HUES64 (cell line): Measurements from ENCODE around the gene ATP10D. TPM values are rescaled to one million over a fixed set of nuclear protein-coding genes. Genes with fewer than 3 reads are reported as not detected.

Experiments
- H3K27ac ChIP-seq: 2 replicates; pipeline ENCODE4 v1.7.0; 2013; ENCODE audit warnings: low read depth, low read length, inconsistent platforms
- H3K27me3 ChIP-seq: 2 replicates; pipeline ENCODE4 v1.6.1; 2013; ENCODE audit warnings: mild to moderate bottlenecking, low read length; ENCODE audit not compliant: insufficient read depth
- H3K36me3 ChIP-seq: 2 replicates; pipeline ENCODE4 v1.6.1; 2013; ENCODE audit warnings: mild to moderate bottlenecking, low read length; ENCODE audit not compliant: insufficient read depth
- H3K4me1 ChIP-seq: 2 replicates; pipeline ENCODE4 v1.6.1; 2013; ENCODE audit warnings: mild to moderate bottlenecking, low read length, moderate library complexity; ENCODE audit not compliant: insufficient read depth
- H3K4me3 ChIP-seq: 2 replicates; pipeline ENCODE4 v1.5.1; 2013; ENCODE audit warnings: mild to moderate bottlenecking, low read length, moderate library complexity
- H3K9ac ChIP-seq: 2 replicates; pipeline ENCODE4 v1.6.1; 2013; ENCODE audit warnings: mild to moderate bottlenecking, low read depth, low read length
- H3K9me3 ChIP-seq: 2 replicates; pipeline ENCODE4 v1.6.1; 2013; ENCODE audit warnings: low read depth, low read length; ENCODE audit not compliant: insufficient read depth
- WGBS: fragments of 150-250, 120-280 bp; methylation state at CpG from one replicate; pipeline ENCODE4 v1.1.7; 2013; ENCODE audit warnings: missing lambda C conversion rate; 5-methylcytosine and 5-hydroxymethylcytosine counted together
- polyA plus RNA-seq, 2 experiments: library from polyadenylated mRNA; stranded (reverse); fragments of 50-300 nt; gene quantifications; one replicate each; pipeline ENCODE4 v1.2.3, GENCODE V29; 2013

ATP10D gene
- 2.2 TPM for polyA plus RNA-seq (2013, experiment 1 of 2)
- polyA plus RNA-seq (2013, experiment 2 of 2), result 2.2 TPM

- Histone ChIP-seq H3K9me3 (no peaks in the 10 kb centered on the region), H3K27me3 (peaks cover 9% of the 10 kb centered on the region), H3K27ac (no peak within 1 kb of the TSS), H3K9ac (peak within 1 kb of the TSS; percentile 65), H3K4me3 (peak within 1 kb of the TSS; percentile 74), H3K4me1 (peaks cover 8% of the 10 kb centered on the region), H3K36me3 (no peaks in the 10 kb centered on the region)
- under 1% methylated on average over 34 of the region's 34 CpGs for WGBS
These were observed at the start of gene ATP10D for GRCh38 chr4:47485047-47485692. Gene ATP10D (plus strand): TSS chr4:47485275. CDS start chr4:47512541, 27,266 bp downstream.

GRCh38 chr4:47442980-47443379 lies 42.1 kb upstream of the ATP10D start:
- peaks cover 7% of the 10 kb centered on the region; the same call in 1 of the 2 replicates for H3K4me1 ChIP-seq
- H3K27me3 ChIP-seq, result no peaks in the 10 kb centered on the region
- H3K9me3 ChIP-seq, result no peaks in the 10 kb centered on the region
- H3K4me3 ChIP-seq, result no peak overlapping the region
- H3K27ac ChIP-seq, result no peak overlapping the region
- 93% methylated on average over 5 of the region's 5 CpGs for WGBS
- no peaks in the 10 kb centered on the region for H3K36me3 ChIP-seq
- no peak overlapping the region for H3K9ac ChIP-seq

DNA sequence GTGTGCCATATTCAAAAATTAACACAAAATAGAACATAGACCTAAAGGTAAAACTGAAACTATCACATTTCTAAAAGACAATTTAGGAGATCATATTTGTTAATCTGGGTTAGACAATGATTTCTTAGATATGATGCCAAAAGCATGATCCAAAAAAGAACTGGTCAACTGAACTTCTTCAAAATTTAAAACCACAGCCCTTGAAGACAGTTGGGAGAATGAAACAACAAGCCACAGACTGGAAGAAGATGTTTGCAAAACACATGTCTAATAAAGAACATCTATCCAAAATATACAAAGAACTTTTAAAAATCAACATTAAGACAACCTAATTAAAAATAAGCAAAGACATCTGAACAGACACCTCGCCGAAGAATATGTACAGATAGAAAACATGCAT lies 41.0 kb upstream of the ATP10D start:
- no peak overlapping the region for H3K9ac ChIP-seq
- peaks cover 7% of the 10 kb centered on the region; the same call in 1 of the 2 replicates for H3K4me1 ChIP-seq
- no peaks in the 10 kb centered on the region for H3K36me3 ChIP-seq
- H3K27me3 ChIP-seq, result no peaks in the 10 kb centered on the region
- no peak overlapping the region for H3K4me3 ChIP-seq
- no peak overlapping the region for H3K27ac ChIP-seq
- WGBS, result 95% methylated on average over 2 of the region's 2 CpGs
- H3K9me3 ChIP-seq, result no peaks in the 10 kb centered on the region

- Histone ChIP-seq H3K27ac (no peak overlapping the region), H3K9me3 (no peaks in the 10 kb centered on the region), H3K9ac (no peak overlapping the region), H3K4me1 (no peaks in the 10 kb centered on the region), H3K27me3 (no peaks in the 10 kb centered on the region), H3K36me3 (peaks cover 9% of the 10 kb centered on the region; the same call in 1 of the 2 replicates), H3K4me3 (no peak overlapping the region)
- 82% methylated on average over 4 of the region's 4 CpGs for WGBS
These were observed 33.4 kb upstream of the ATP10D start for GRCh38 chr4:47451657-47452056.

- no peaks in the 10 kb centered on the region; the same call in 1 of the 2 replicates for H3K4me1 ChIP-seq
- H3K27ac ChIP-seq, result peak overlapping the region; percentile 70; the same call in 1 of the 2 replicates
- WGBS, result 4% methylated on average over 6 of the region's 6 CpGs
- H3K9ac ChIP-seq, result peak overlapping the region; percentile 64
- H3K27me3 ChIP-seq, result no peaks in the 10 kb centered on the region
- H3K9me3 ChIP-seq, result no peaks in the 10 kb centered on the region
- no peaks in the 10 kb centered on the region for H3K36me3 ChIP-seq
- peak overlapping the region; percentile 77 for H3K4me3 ChIP-seq
These were observed 22.3 kb upstream of the ATP10D start for GRCh38 chr4:47462799-47463234.

- peak within 1 kb of the TSS; percentile 77 for H3K4me3 ChIP-seq
- H3K9me3 ChIP-seq, result no peaks in the 10 kb centered on the region
- H3K27ac ChIP-seq, result peak within 1 kb of the TSS; percentile 70; the same call in 1 of the 2 replicates
- H3K27me3 ChIP-seq, result no peaks in the 10 kb centered on the region
- H3K9ac ChIP-seq, result peak within 1 kb of the TSS; percentile 64
- no peaks in the 10 kb centered on the region; the same call in 1 of the 2 replicates for H3K4me1 ChIP-seq
- under 1% methylated on average over 51 of the region's 51 CpGs for WGBS
- H3K36me3 ChIP-seq, result no peaks in the 10 kb centered on the region
These were observed 21.7 kb upstream of the ATP10D start, which contains the start of gene COMMD8 for GRCh38 chr4:47463235-47463956. Gene COMMD8 (minus strand): TSS chr4:47463702. CDS start chr4:47463651, 51 bp downstream.

GRCh38 chr4:47465004-47465403 lies 20.1 kb upstream of the ATP10D start:
- Histone ChIP-seq H3K9ac (no peak overlapping the region), H3K9me3 (no peaks in the 10 kb centered on the region), H3K27me3 (no peaks in the 10 kb centered on the region), H3K4me3 (no peak overlapping the region), H3K36me3 (no peaks in the 10 kb centered on the region), H3K27ac (no peak overlapping the region), H3K4me1 (no peaks in the 10 kb centered on the region; the same call in 1 of the 2 replicates)
- 91% methylated on average over 2 of the region's 2 CpGs for WGBS

GRCh38 chr4:47466056-47466785 lies 18.9 kb upstream of the ATP10D start:
- Histone ChIP-seq H3K27ac (no peak overlapping the region), H3K4me1 (peaks cover under 1% of the 10 kb centered on the region; the same call in 1 of the 2 replicates), H3K27me3 (no peaks in the 10 kb centered on the region), H3K36me3 (no peaks in the 10 kb centered on the region), H3K4me3 (no peak overlapping the region), H3K9me3 (no peaks in the 10 kb centered on the region), H3K9ac (no peak overlapping the region)
- WGBS, result no CpG with 5 or more reads among the region's 2 CpGs

GRCh38 chr4:47468706-47469365 lies 16.2 kb upstream of the ATP10D start:
- 87% methylated on average over 3 of the region's 6 CpGs for WGBS

GRCh38 chr4:47469951-47470350 lies 15.1 kb upstream of the ATP10D start:
- Histone ChIP-seq H3K9me3 (no peaks in the 10 kb centered on the region), H3K36me3 (no peaks in the 10 kb centered on the region), H3K9ac (no peak overlapping the region), H3K27ac (no peak overlapping the region), H3K4me1 (peaks cover 2% of the 10 kb centered on the region; the same call in 1 of the 2 replicates), H3K27me3 (no peaks in the 10 kb centered on the region), H3K4me3 (no peak overlapping the region)
- WGBS, result 100% methylated on average over 1 of the region's 3 CpGs

More at GRCh38 chr4:47468706-47469365, 16.2 kb upstream of the ATP10D start:
- H3K4me1 ChIP-seq, result peaks cover 2% of the 10 kb centered on the region; the same call in 1 of the 2 replicates
- no peak overlapping the region for H3K4me3 ChIP-seq
- no peaks in the 10 kb centered on the region for H3K27me3 ChIP-seq
- H3K27ac ChIP-seq, result no peak overlapping the region
- H3K9me3 ChIP-seq, result no peaks in the 10 kb centered on the region
- H3K36me3 ChIP-seq, result no peaks in the 10 kb centered on the region
- H3K9ac ChIP-seq, result no peak overlapping the region
